ENCODE measurements around the gene FIG4.
"Not testable (repeated sequence)": the region's sequence is repeated elsewhere in the genome, so short reads cannot be mapped to it uniquely, and the experiment has no call there.

Gene FIG4

DNA sequence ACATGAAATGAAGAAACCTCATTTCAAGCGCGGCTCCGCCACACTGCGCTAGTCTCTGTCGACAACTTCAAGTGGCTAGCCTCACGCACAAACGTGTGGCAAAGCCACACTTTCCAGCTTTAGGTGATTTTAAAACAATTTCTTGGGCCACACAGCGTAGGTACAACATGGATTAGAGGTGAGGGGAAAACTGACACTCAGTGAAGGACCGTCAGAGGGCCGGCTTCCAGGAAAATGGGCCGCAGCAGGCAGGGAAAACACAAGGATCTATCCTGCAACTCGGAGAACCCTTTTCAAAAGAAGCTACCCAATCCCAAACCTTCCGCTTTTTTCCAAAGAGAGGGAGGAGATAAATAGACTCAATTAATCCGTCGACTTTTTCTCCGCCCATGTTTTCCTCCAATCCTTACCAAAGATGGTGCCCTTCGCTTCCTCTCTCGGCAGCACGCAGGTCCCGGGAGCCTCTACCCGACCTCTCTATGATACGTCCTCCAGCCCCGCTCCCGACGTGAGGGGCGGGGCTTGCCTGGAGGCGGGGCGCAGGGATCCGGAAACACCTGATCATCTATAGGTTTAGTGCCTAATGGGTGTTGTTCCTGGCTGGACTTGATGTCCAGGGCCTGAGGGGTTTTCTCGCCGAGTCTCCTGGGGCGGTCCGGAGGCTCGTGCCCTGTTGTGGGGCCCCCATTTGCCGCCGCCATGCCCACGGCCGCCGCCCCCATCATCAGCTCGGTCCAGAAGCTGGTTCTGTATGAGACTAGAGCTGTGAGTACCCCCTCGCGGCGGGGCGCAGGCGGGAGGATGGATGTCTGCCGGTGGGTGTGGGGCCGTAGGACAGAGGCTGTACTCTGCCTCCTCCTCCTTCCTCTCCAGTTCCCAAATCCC, at the start of gene FIG4, which contains the start of gene AK9:
FIG4 (plus strand) TSS at position 560 of the 885 bp plus-strand sequence; CDS start at position 700, 140 bp downstream.
AK9 (minus strand) TSS at position 466 of the 885 bp plus-strand sequence. CDS start 15,457 bp downstream, outside the sequence.
- peak; percentile 79 for DNase-seq

DNA sequence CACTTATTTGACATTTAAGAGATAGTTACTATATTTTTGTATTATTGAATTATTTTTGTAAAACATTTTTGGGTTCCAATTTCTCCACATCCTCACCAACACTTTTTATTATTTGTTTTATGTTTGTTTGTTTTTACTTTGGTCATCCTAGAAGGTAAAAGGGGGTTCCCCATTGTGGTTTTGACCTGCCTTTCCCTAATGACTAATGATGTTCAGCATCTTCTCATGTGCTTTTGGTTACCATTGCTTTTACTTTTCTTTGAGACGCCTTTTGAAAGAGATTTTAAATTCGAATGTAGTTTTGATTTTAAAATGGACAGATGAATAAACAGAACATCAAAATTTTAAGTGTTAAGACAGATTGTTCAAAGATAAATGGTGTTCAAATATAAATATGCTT, 47.0 kb upstream of the FIG4 start:
- no peak for DNase-seq

DNA sequence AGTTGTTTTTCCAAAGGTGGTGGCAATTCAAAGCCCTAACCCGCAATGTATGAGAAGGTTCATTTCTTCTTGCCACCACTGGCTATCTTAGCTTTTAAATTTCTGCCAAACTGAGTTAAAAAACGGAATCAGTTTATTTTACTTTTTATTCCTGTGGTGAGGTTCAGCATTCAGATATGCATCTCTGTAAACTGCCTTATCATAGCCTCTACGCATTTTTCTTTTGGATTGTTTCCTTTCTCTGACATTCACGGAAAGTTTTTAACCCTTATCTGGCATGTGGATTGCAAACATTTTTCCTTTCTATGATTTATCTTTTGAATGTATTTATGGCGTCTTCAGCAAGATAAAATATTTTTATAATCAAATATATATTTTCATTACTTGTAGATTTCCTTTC, 37.8 kb upstream of the FIG4 start:
- no peak for DNase-seq

DNA sequence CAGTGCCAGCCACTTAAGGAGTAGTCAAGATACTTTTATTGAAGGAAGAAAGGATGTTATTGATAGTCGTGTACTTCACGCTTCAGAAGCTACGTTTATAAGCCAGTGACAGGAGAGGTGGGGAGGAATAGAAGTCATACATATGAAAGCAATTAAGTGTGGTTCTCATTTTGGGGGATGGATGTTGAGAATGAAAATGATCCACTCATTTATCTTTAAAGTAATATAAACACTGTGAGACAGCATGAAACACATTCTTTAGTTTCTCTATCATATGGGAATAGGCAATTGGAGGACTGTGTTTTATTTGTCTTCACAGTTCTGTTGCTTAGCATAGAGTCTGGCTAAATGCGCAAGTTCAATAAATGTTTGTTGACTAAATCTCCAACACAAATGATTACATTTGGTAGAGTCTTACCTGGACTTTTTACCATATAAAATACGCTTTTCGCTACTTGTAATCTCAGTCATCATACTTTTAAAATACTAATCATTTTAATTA, 35.3 kb upstream of the FIG4 start:
- DNase-seq = no peak

DNA sequence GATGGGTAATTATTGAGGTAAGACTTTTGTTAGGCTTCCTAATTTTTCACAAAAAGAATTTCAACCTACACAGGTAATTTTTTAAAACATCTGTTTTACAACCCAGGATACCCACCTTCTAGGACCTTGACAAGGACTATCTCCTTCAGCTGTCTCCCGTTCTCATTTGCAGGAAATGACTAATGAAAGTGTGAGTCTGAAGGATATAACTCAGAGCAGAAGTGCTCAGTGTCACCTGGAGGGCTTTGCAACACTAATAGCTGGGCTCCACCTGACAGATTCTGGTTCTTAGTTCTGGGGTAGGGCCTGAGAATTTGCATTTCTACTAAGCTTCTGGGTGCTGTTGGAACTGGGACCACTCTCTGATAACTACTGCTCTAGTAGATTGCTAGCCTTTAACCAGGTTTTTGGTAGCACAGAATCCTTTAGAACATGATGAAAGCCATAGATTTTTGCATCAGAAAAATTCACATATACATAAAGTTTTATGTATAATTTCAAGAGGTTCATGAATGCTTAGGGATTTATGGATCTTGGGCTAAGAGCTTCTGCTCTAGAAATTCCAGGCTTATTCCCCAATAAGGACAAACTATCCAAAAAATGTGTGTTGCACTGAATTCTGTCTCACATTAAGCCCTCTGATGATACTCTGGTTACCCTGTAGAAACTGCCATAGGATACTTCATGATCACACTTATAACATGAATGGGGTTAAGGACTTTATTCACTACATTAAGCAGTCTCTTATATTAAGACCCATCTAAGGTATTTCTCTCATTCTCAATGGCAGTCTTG, 30.4 kb upstream of the FIG4 start:
- no peak for DNase-seq

DNA sequence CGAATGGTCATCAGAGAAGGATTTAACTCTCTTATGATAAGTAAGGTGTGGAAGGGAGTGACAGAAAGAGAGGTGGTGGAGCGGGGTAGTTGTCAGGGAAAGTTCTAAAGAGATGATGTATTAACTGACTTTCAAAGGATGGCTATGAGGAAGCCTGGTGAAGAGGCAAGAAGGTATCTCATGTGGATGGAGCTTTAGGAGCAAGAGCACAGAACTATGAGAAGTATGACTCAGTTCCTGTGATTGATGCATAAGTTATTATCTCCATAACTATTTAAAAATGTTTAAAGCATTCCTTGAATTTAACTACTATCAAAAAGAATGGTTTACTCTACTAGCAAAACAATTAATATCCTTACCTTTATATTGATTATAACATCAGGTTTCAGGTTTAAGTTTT, 28.9 kb upstream of the FIG4 start:
- DNase-seq = no peak

DNA sequence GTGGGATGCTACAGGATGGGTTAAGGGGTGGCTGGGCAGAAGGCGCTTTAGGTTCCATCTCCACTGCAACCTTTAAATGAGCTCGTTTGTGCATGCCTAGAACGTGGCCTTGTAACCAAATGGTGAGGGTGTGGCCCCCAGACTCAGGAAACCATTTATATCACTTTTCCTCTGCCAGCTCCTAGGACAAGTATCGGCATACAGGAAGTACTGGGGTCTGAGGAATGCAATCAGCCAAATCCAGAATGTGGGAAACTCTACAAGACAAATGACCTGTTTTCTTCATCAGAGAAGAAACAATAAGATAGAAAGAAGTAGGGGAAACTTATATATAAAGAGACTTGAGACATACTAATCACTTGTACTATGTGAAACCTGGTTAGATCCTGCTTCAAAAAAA, 21.3 kb upstream of the FIG4 start:
- no peak for DNase-seq

DNA sequence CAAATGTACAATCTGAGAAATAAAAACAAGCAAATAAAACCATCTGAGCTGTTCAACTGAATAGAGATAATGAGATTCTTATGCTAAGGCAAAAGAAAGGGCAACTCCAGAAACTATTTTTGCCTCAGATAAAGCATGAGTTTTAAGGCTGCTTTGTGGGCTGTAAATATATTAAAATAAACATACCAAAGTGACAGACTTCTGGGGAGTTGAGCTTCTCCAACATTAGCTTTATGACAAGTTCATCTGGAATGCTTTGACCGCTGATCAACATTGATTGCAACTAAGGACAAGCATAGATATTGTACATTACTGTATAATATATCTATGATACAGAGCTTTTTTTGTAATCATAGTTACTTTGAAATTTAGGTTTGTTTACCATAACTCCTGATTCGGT, 19.4 kb upstream of the FIG4 start:
- no peak for DNase-seq

DNA sequence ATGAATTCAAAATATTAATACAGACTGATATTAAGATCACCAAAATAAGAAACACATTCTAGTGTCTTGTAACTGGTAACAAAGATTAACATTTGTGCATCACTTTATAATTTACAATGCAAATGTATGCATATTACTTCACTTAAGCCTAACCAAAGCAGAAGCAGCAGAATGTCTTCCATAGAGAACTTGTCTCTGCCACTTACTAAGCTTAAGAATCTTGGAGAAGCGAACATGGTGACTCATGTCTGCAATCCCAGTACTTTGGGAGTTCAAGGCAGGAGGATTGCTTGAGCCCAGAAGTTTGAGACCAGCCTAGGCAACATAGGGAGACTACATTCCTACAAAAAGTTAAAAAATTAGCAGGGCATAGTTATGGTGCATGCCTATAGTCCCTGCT, 18.9 kb upstream of the FIG4 start:
- no peak for DNase-seq

DNA sequence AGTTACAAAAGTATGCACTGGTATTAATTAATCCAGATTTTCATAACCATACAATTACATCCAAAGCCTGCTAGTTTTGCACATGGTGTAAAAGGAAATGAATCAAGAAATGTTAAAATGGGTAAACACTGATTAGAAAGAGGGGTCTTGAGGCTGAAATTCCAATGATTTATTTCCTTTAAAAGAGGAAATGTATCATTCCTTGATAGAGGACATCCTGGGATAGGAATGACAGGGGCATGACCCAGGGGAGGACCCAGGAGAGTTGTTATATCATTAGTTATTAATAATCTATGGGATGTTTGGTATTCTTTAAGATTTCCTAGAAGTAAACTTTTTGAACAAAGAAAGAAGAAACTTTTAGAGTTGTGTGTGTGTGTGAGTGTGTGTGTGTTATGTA, 18.3 kb upstream of the FIG4 start:
- no peak for DNase-seq

DNA sequence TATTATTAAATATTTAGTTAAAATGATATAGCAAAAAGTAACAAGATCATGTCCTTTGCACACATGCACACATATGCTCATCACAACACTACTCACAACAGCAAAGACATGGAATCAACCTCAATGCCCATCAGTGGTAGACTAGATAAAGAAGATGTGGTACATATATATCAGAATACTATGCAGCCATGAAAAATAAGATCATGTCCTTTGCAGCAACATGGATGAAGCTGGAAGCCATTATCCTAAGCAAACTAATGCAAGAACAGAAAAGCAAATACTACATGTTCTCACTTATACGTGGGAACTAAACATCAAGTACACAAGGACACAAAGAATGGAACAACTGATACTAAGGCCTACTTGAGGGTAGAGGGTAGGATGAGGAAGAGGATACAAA, 14.4 kb upstream of the FIG4 start:
- no peak for DNase-seq

DNA sequence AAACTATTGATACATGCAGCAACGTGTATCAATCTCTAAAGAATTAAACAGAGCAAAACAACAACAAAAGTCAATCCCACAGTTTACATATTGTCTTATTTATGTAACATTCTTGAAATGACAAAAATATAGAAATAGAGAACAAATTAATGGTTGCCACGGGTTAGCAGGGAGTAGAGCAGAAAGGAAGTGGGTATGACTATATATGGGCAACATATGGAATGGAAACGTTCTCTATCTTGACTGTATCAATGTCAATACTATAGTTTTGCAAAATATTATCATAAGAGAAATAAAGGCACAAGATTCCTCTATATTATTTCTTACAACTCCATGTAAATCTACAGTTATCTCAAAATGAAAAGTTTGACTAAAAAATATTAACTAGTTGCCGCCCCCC, 12.9 kb upstream of the FIG4 start:
- no peak for DNase-seq

DNA sequence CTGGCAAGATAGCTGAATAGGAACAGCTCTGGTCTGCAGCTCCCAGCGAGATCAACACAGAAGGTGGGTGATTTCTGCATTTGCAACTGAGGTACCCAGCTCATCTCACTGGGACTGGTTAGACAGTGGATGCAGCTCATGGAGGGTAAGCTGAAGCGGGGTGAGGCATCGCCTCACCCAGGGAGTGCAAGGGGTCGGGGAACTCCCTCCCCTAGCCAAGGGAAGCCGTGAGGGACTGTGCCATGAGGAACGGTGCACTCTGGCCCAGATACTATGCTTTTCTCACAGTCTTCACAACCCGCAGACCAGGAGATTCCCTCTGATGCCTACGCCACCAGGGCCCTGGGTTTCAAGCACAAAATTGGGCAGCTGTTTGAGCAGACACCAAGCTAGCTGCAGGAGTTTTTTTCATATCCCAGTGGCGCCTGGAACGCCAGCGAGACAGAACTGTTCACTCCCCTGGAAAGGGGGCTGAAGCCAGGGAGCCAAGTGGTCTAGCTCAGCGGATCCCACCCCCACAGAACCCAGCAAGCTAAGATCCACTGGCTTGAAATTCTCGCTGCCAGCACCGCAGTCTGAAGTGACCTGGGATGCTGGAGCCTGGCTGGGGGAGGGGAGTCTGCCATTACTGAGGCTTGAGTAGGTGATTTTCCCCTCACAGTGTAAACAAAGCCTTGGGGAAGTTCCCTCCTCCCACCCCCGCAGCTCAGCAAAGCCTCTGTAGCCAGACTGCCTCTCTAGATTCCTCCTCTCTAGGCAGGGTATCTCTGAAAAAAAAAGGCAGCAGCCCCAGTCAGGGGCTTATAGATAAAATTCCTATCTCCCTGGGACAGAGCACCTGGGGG, 12.2 kb upstream of the FIG4 start:
- not testable (repeated sequence) for DNase-seq

DNA sequence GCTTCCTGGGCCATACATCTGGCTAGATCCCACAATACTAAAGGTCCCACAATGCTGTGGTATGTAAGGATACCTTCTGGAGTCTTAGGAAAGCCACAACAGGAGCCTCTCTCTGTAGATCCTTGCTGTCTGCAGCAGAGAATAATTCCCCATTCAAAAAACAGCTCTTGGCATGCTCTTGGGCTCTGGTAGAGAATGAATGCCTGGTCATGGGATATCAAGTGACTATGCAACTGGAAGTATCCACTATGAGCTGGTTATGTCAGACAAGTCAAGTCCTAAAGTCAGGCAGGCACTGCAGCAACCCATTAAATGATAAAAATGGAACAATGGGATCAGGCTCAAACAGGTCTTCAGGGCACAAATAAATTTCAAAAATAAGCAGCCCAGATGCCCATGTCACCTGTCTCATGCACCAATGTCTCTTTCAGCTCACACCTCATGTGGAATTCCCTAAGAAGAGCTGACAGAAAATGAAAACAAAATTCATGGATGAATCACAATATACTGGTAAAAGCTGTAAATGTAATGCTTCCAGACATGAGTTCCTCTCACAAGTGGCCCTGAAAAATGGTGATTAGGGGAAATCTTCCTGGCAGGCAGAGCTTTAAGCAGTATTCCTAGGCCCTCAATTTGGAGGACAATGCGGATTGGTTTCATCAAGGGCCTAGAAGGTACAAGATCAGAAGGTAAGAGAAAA, 4.4 kb upstream of the FIG4 start:
- no peak for DNase-seq

DNA sequence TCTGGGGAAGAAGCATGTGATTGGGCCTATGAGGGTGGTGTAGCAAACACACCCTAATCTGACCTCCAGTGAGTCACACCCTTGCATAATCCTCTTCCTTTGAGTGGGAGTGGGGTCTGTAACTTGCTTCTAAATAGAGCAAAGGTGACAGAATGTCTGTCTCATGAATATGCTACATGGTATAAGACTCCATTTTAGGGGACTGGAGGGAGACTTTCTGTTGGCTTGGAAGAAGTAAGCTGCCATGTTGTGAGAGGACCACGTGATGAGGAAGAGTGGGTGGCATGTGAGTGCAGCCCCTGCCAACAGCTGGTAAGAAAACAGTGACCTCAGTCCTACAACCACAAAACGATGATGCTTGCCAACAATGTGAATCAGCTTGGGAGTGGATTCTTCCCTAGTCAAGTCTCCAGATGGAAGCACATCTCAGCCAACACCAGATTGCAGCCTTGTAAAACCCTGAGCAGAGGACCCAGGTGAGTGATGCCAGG, 3.8 kb upstream of the FIG4 start:
- no peak for DNase-seq

DNA sequence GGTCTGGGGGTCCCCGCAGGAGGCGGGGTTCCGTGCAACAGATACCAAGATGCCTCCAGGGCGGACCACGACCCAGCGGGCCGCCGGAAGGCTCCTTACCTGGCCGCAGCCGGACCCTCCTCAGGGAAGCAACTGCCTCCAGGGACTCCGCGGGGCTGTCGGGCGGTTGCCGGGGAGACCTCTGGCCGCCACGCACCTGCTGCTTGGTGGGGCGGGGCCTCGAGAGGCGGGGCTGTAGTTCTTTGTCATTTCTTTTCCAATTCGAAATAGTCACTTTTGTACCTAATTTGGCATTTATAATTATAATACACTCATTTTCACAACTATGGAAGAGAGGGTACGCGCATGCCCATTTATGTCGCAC, 741 bp upstream of the FIG4 start:
- DNase-seq = no peak

DNA sequence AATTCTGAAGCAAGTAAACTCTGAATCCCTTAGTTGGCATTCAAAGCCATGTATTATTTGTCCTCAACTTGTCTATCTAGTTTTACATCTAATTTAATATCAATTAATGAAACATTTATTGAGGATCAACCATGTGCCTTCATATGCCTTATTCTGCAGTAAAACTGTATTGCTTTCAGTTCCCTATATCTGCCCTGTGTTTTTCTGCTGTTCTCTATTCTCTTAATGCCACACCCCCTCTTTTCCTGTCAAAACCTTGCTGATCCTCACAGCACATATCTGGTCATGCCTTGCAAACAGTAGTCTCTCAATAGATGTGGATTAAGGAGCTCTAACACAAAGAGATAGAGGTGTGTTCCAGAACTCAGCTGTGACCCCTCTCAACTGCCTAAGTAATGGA, 2.0 kb downstream of the FIG4 start:
- no peak for DNase-seq

DNA sequence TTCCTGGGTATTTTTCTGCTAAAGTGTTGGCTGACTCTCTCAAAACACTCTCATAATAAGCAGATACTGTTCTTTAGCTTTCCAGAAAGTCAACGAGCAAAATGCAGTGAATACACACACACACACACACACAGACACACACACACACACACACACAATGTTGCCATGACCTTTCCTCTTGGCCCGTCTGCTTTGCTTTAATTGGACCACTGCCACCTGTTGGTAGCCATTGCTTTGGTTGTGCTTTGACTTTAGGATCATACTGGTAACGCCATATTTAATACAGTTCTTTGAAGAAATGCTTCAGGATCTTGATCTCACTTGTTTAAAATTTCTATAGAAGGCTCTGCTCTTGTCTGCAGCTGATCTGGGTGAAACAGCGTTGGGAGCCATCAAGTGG, 4.4 kb downstream of the FIG4 start:
- DNase-seq = no peak

DNA sequence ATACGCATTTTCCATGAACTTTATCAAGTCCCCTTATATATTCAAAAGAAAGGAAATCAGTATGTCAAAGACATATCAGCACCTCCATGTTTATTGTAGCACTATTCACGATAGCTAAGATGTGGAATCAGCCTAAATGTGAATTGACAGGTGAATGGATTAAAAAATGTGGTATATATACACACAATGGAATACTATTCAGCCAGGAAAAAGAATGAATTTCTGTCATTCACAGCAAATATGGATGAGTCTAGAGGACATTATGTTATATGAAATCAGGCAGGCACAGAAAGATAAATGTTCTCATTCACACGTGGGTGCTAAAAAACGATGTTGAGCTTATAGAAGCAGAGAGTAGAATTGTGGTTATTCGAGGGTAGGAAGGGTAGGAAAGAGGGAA, 5.3 kb downstream of the FIG4 start:
- no peak for DNase-seq

DNA sequence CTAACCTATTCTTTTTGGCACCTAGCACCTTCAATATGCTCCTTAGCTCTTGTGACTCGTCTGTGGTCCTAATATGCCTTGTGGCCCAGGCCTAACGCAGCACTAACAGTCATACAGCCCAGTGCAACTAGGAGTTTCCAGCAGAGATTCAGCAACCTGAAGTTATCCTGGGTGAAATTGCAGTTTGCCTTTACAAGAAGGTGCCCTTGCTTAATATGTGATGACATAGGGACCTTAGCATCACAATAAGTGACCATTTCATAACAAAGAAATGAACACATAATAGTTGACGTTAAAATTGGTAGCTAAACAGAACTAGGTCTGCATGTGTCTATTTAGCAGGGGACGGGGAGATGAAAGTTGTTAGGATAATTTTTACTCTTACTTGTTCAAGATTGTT, 10.1 kb downstream of the FIG4 start:
- no peak for DNase-seq

DNA sequence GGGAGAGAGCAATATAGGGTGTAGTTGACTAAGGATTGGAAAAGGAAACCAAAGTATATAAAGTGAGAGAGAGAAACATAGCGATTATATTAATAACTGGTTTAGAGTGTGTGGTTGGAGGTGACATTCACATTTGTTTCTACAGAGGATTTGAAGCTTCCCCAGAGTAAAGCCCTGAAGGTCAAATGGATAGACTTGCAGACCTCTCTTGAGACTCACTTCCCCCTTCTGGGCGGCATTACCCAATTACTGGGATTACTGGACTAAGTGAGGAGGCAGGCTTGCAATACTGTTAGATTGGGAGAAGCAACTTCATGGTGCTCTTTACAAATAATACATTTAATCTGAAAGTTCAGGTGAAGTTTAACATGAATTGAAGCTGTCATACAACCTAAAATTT, 10.7 kb downstream of the FIG4 start:
- no peak for DNase-seq

DNA sequence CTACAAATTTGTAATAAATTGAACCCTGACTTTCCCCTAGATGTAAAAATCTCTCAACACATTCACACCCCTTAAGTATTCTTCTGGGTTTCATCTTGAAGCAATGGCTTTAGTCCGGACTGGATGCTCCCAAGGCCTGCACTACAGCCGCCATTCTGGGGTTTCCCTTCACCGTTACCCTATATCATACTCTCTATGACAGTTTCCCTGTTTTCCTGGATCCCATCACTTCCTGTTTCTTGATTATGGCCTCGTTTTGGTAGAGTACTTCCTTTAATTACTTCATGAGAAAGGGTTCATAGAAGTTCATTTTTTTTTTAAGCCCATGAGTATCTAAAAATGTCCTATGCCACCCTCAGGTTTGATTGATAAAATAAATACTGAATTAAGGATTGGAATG, 11.7 kb downstream of the FIG4 start:
- DNase-seq = no peak

Measured in GDM1 (cell line).